NCI-H526 (cell line): ENCODE data around the gene PGM1.
"Not testable (repeated sequence)": the region's sequence is repeated elsewhere in the genome, so short reads cannot be mapped to it uniquely, and the experiment has no call there.

Experiments
- DNase-seq, 2 experiments: peaks; one replicate each; lab custom pipeline; 2025; lab: John Stamatoyannopoulos, UW

Gene PGM1

GRCh38 chr1:63593303-63593885 is at the start of gene PGM1:
TSS of gene PGM1 (plus strand) at chr1:63593411. CDS start at chr1:63593489, 78 bp downstream.
- peak; percentile 63 to 91 for DNase-seq

GRCh38 chr1:63545780-63546179 is 47.4 kb upstream of the PGM1 start:
- DNase-seq: no peak

- DNase-seq: no peak
Observed at GRCh38 chr1:63547621-63548294, 45.5 kb upstream of the PGM1 start.

GRCh38 chr1:63548303-63548702 is 44.9 kb upstream of the PGM1 start:
- DNase-seq: no peak

GRCh38 chr1:63548877-63549276 is 44.3 kb upstream of the PGM1 start:
- DNase-seq: no peak

GRCh38 chr1:63555480-63555879 is 37.7 kb upstream of the PGM1 start:
- no peak for DNase-seq

- DNase-seq: peak in 1 of 2 experiments; percentile 24
Observed at GRCh38 chr1:63557365-63557987, 35.7 kb upstream of the PGM1 start.

GRCh38 chr1:63559357-63559756 is 33.9 kb upstream of the PGM1 start:
- DNase-seq: no peak

GRCh38 chr1:63563745-63564144 is 29.5 kb upstream of the PGM1 start:
- no peak for DNase-seq

- DNase-seq: no peak
Observed at GRCh38 chr1:63569068-63569467, 24.1 kb upstream of the PGM1 start.

- DNase-seq: no peak
Observed at GRCh38 chr1:63569640-63570316, 23.4 kb upstream of the PGM1 start.

- DNase-seq: not testable (repeated sequence)
Observed at GRCh38 chr1:63572686-63573085, 20.5 kb upstream of the PGM1 start.

- DNase-seq: not testable (repeated sequence)
Observed at GRCh38 chr1:63574203-63574796, 18.9 kb upstream of the PGM1 start.

- DNase-seq: peak in 1 of 2 experiments; percentile 16
Observed at GRCh38 chr1:63575340-63575826, 17.8 kb upstream of the PGM1 start.

GRCh38 chr1:63586326-63586725 is 6.9 kb upstream of the PGM1 start:
- DNase-seq: not testable (repeated sequence)

GRCh38 chr1:63590166-63590560 is 3.0 kb upstream of the PGM1 start:
- no peak for DNase-seq

- no peak for DNase-seq
Observed at GRCh38 chr1:63592536-63593302, 492 bp upstream of the PGM1 start.

GRCh38 chr1:63593886-63594605 is 835 bp downstream of the PGM1 start:
- DNase-seq: peak; percentile 63 to 79

- DNase-seq: peak in 1 of 2 experiments; percentile 2
Observed at GRCh38 chr1:63595435-63595834, 2.2 kb downstream of the PGM1 start.

- no peak for DNase-seq
Observed at GRCh38 chr1:63599799-63600198, 6.6 kb downstream of the PGM1 start.

- no peak for DNase-seq
Observed at GRCh38 chr1:63600248-63600647, 7.0 kb downstream of the PGM1 start.
